GM03348 (cell line): ENCODE measurements around the gene FRMD8.
"Not testable (repeated sequence)": the region's sequence is repeated elsewhere in the genome, so short reads cannot be mapped to it uniquely, and the experiment has no call there.

ENCODE experiments used
- DNase-seq: peaks from one replicate; pipeline ENCODE4 v3.0.0; 2012; ENCODE audit warnings: low spot score

FRMD8 gene

GRCh38 chr11:65393513-65394079 is 7.2 kb downstream of the FRMD8 start:
- DNase-seq, result no peak

- DNase-seq, result no peak
These were observed 7.7 kb downstream of the FRMD8 start for GRCh38 chr11:65394125-65394536.

- DNase-seq, result no peak
These were observed 9.6 kb downstream of the FRMD8 start for GRCh38 chr11:65395961-65396530.

- DNase-seq, result no peak
These were observed 10.6 kb downstream of the FRMD8 start for GRCh38 chr11:65396769-65397745.

GRCh38 chr11:65398362-65398910 is 12.0 kb downstream of the FRMD8 start:
- DNase-seq, result no peak

- DNase-seq, result no peak
These were observed 12.8 kb downstream of the FRMD8 start for GRCh38 chr11:65399249-65399648.

GRCh38 chr11:65399845-65400244 is 13.4 kb downstream of the FRMD8 start:
- no peak for DNase-seq

GRCh38 chr11:65400307-65401072 is 14.1 kb downstream of the FRMD8 start:
- DNase-seq, result no peak

GRCh38 chr11:65401073-65401802 is 14.8 kb downstream of the FRMD8 start:
- no peak for DNase-seq

GRCh38 chr11:65401803-65402248 is 15.4 kb downstream of the FRMD8 start:
- DNase-seq, result no peak

- DNase-seq, result no peak
These were observed 16.4 kb downstream of the FRMD8 start for GRCh38 chr11:65402790-65403189.

- no peak for DNase-seq
These were observed 17.2 kb downstream of the FRMD8 start for GRCh38 chr11:65403607-65404121.

GRCh38 chr11:65404210-65404609 is 17.8 kb downstream of the FRMD8 start:
- DNase-seq, result no peak

- DNase-seq, result no peak
These were observed 18.4 kb downstream of the FRMD8 start for GRCh38 chr11:65404638-65405339.

GRCh38 chr11:65410936-65411680 is 24.7 kb downstream of the FRMD8 start:
- no peak for DNase-seq

GRCh38 chr11:65411681-65412070 is 25.2 kb downstream of the FRMD8 start:
- DNase-seq, result no peak

- DNase-seq, result no peak
These were observed 26.0 kb downstream of the FRMD8 start for GRCh38 chr11:65412271-65413076.

GRCh38 chr11:65413077-65413664 is 26.7 kb downstream of the FRMD8 start:
- not testable (repeated sequence) for DNase-seq
